Esophagus squamous epithelium (tissue), 4 donors: ENCODE measurements around the gene CENPU.

ENCODE experiments used
- POLR2A ChIP-seq, 4 donors: fragments of 450-650 bp; IDR thresholded peaks; one replicate each; pipeline ENCODE4 v1.6.1; 2017; ENCODE audit warnings: antibody characterized with exemption in 4 of 4, mild to moderate bottlenecking in 4 of 4, moderate library complexity in 3 of 4
- TF ChIP-seq, protein P1 (sequence below), 6 experiments: fragments of 450-650 bp in 4 of 6; fragments of 200-600 bp in 2 of 6; sonication (generic) in 2 of 6; IDR thresholded peaks; one replicate each; pipeline ENCODE4 v1.5.1; 2016 to 2019; ENCODE audit warnings: antibody characterized with exemption in 6 of 6, mild to moderate bottlenecking in 4 of 6, moderate library complexity in 4 of 6

DNA sequence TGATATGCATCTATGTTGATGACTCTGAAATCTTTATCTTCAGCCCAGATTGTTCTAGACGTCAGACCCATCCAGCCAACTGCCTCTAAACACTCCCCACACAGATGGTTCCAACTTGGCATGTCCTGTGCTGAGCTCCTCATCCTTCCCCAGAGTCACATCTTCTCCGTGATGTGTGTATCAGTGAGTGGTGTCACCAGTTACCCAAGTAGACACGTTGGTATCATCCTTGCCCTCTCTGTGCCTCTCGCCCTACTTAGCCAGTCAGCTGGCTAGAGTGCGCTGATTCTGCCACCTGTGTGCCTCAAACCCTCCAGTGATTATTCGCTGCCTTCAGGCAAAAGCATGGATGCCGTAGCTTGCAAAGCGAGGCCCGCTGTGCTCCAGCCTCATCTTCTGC lies 65.8 kb downstream of the CENPU start:
- TF ChIP-seq, protein P1, sequence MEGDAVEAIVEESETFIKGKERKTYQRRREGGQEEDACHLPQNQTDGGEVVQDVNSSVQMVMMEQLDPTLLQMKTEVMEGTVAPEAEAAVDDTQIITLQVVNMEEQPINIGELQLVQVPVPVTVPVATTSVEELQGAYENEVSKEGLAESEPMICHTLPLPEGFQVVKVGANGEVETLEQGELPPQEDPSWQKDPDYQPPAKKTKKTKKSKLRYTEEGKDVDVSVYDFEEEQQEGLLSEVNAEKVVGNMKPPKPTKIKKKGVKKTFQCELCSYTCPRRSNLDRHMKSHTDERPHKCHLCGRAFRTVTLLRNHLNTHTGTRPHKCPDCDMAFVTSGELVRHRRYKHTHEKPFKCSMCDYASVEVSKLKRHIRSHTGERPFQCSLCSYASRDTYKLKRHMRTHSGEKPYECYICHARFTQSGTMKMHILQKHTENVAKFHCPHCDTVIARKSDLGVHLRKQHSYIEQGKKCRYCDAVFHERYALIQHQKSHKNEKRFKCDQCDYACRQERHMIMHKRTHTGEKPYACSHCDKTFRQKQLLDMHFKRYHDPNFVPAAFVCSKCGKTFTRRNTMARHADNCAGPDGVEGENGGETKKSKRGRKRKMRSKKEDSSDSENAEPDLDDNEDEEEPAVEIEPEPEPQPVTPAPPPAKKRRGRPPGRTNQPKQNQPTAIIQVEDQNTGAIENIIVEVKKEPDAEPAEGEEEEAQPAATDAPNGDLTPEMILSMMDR (IDR thresholded peaks at IDR 0.05), result no peak
- TF ChIP-seq POLR2A (IDR thresholded peaks at IDR 0.05), result no peak
